Stimulated activated naive B cell treated with anti-CD40 and anti-IgM and Interleukin-4, amounts not matched to agents 10 μg/mL and 1 μg/mL and 100 μg/mL, for 72 hours (primary cell): Measurements from ENCODE around the gene LDLRAD4.
A peak's percentile ranks its signal among the peaks of the same experiment; 100 is the strongest.
"Not testable (repeated sequence)": the region's sequence is repeated elsewhere in the genome, so short reads cannot be mapped to it uniquely, and the experiment has no call there.

Source experiments
- ATAC-seq, 2 donors: fragments of 150-1000 bp; cut with Tn5 transposase; replicated peaks; 2 replicates each; pipeline ENCODE4 v1.10.0; 2021; ENCODE audit warnings: moderate library complexity in 1 of 2
- DNase-seq: peaks from one replicate; pipeline ENCODE4 v3.0.0; 2021
- H3K27ac Mint-ChIP-seq: one replicate; pipeline ENCODE4 v1.8.0; 2022; ENCODE audit warnings: mild to moderate bottlenecking, mixed read lengths
- H3K27me3 Mint-ChIP-seq, 2 donors: one replicate each; pipeline ENCODE4 v1.8.0; 2022; ENCODE audit warnings: mixed read lengths in 2 of 2
- H3K36me3 Mint-ChIP-seq, 2 donors: one replicate each; pipeline ENCODE4 v1.8.0; 2022; ENCODE audit warnings: mixed read lengths in 2 of 2, mild to moderate bottlenecking in 1 of 2
- H3K4me1 Mint-ChIP-seq, 2 donors: one replicate each; pipeline ENCODE4 v1.8.0; 2022; ENCODE audit warnings: mixed read lengths in 2 of 2, mild to moderate bottlenecking in 1 of 2
- H3K4me3 Mint-ChIP-seq, 2 donors: one replicate each; pipeline ENCODE4 v1.8.0; 2022; ENCODE audit warnings: mild to moderate bottlenecking in 2 of 2, mixed read lengths in 2 of 2, moderate library complexity in 1 of 2
- H3K9me3 Mint-ChIP-seq, 2 donors: one replicate each; pipeline ENCODE4 v1.8.0; 2022; ENCODE audit warnings: mixed read lengths in 2 of 2, mild to moderate bottlenecking in 1 of 2

The LDLRAD4 gene

GRCh38 chr18:13474907-13475545 lies 256.5 kb downstream of the LDLRAD4 start:
- H3K36me3 Mint-ChIP-seq, result peaks cover 18 to 50% of the 10 kb centered on the region in 2 donors
- no peak for DNase-seq
- no peak for ATAC-seq
- no peaks in the 10 kb centered on the region for H3K9me3 Mint-ChIP-seq
- no peak overlapping the region for H3K4me3 Mint-ChIP-seq
- peaks cover 5 to 34% of the 10 kb centered on the region in 2 donors for H3K4me1 Mint-ChIP-seq
- no peaks in the 10 kb centered on the region for H3K27me3 Mint-ChIP-seq
- H3K27ac Mint-ChIP-seq, result no peak overlapping the region

GRCh38 chr18:13476312-13476711 lies 257.8 kb downstream of the LDLRAD4 start:
- H3K4me3 Mint-ChIP-seq, H3K9me3 Mint-ChIP-seq, H3K27ac Mint-ChIP-seq, H3K27me3 Mint-ChIP-seq, DNase-seq, ATAC-seq: not testable (repeated sequence)
- peaks cover 12 to 37% of the 10 kb centered on the region in 2 donors for H3K4me1 Mint-ChIP-seq
- peaks cover 18 to 44% of the 10 kb centered on the region in 2 donors for H3K36me3 Mint-ChIP-seq

DNA sequence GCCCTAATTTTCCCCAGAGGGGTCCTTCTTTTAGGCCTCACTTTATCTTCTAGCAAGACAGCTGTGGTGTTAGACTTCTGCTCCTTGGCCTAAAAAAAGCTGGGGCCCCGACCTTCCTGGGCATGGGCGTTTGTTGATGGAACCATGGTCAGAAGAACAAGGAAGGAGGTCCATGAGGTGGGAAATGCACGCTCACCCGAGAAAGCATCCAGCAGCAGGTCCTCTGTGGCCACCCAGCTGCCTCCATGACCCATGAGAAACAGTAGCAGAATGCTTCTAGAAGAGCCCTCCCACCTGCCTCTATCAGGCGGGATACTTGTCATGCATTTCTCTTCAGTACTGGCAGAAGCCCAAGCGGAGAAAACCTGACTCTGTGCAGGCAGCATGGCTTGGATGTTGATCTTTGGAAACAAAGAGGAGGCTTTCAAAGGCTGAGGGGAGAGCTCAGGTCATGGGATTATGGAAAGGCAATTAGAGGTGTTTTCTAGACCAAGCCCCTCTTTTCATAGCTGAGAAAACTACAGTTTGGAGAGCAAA lies 258.7 kb downstream of the LDLRAD4 start:
- Mint-ChIP-seq H3K4me3 (no peak overlapping the region), H3K27me3 (no peaks in the 10 kb centered on the region), H3K9me3 (no peaks in the 10 kb centered on the region), H3K36me3 (peaks cover 18 to 44% of the 10 kb centered on the region in 2 donors), H3K27ac (no peak overlapping the region), H3K4me1 (peaks cover 21 to 41% of the 10 kb centered on the region in 2 donors)
- no peak for DNase-seq
- no peak for ATAC-seq

GRCh38 chr18:13480571-13481255 lies 262.2 kb downstream of the LDLRAD4 start:
- H3K4me3 Mint-ChIP-seq, result no peak overlapping the region
- H3K27me3 Mint-ChIP-seq, result no peaks in the 10 kb centered on the region
- H3K27ac Mint-ChIP-seq, result peak overlapping the region; percentile 14
- ATAC-seq (no peak), DNase-seq (no peak)
- H3K36me3 Mint-ChIP-seq, result peaks cover 8 to 29% of the 10 kb centered on the region in 2 donors
- H3K9me3 Mint-ChIP-seq, result no peaks in the 10 kb centered on the region
- H3K4me1 Mint-ChIP-seq, result peaks cover 27 to 33% of the 10 kb centered on the region in 2 donors

DNA sequence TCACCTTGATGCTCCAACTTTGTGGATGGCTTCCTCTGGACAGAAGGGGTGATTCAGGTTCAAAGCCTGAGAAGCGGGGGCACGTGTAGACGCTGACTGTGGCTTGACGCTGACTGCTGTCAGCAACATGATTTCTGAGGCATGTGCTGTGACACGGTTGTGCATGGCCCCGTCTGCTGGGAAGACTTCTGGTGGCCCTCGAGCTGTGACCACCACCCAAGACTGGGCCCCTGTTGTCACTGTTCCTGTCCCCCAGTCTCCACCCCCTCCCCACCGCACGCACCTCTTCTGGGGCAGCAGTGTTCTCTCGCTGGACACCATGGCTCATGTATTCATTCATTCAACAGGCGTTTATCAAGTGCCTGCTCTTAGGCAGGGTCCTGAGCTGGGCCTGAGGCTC lies 262.8 kb downstream of the LDLRAD4 start:
- Mint-ChIP-seq H3K27me3 (no peaks in the 10 kb centered on the region), H3K4me1 (peaks cover 27 to 30% of the 10 kb centered on the region in 2 donors), H3K4me3 (peak overlapping the region; percentile 75 to 80), H3K9me3 (no peaks in the 10 kb centered on the region), H3K27ac (peak overlapping the region; percentile 96), H3K36me3 (peaks cover 4 to 25% of the 10 kb centered on the region in 2 donors)
- no peak for ATAC-seq
- DNase-seq, result no peak

DNA sequence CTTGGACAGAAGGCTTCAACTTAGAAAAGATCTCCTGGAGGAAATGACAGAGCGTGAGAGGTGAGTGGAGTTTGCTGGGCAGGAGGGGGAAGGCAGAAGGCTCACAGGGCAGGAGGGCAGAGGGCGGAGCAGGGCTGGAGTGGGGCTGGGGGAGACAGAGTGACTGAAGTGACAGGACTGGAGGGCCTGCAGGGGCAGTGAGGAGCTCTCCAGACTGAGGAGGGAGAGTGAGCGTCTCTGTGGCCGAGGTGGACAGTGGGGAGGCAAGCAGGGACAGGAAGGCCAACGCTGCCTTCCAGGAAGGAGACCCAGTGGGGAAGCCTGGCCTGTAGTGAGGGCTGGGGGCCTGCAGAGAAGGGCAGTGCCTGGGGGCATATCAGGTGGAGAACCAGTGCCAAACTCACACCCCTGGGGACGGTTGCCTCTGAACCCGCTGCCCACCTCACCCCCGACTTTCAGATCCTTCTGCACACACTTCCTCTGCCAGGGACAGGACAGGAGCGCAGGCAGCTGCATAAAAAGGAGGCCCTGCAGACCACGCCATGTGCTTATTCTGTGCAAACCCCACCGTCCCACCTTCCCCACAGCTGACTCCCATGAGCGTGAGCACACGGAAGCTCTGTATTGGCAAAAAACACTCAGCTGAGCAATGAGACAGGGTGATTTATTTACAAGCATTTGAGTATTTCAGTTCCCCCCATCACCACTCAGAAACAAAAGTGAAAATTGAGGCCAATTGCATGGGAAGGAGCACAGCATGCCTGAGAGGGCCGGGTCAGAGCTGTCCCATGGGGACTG lies 263.5 kb downstream of the LDLRAD4 start:
- peaks cover 4 to 22% of the 10 kb centered on the region in 2 donors for H3K36me3 Mint-ChIP-seq
- ATAC-seq (peak; percentile 94 to 96), DNase-seq (peak; percentile 37)
- no peaks in the 10 kb centered on the region for H3K27me3 Mint-ChIP-seq
- H3K4me1 Mint-ChIP-seq, result peaks cover 27 to 30% of the 10 kb centered on the region in 2 donors
- H3K9me3 Mint-ChIP-seq, result no peaks in the 10 kb centered on the region
- peak overlapping the region; percentile 75 to 80 for H3K4me3 Mint-ChIP-seq
- peak overlapping the region; percentile 96 for H3K27ac Mint-ChIP-seq

- Mint-ChIP-seq H3K4me3 (peak overlapping the region; percentile 75 to 80), H3K4me1 (peaks cover 27 to 30% of the 10 kb centered on the region in 2 donors), H3K36me3 (peaks cover 4 to 17% of the 10 kb centered on the region in 2 donors), H3K27me3 (no peaks in the 10 kb centered on the region), H3K9me3 (no peaks in the 10 kb centered on the region), H3K27ac (peak overlapping the region; percentile 96)
- ATAC-seq, result no peak
- no peak for DNase-seq
These were observed 264.0 kb downstream of the LDLRAD4 start for GRCh38 chr18:13482618-13482945.

DNA sequence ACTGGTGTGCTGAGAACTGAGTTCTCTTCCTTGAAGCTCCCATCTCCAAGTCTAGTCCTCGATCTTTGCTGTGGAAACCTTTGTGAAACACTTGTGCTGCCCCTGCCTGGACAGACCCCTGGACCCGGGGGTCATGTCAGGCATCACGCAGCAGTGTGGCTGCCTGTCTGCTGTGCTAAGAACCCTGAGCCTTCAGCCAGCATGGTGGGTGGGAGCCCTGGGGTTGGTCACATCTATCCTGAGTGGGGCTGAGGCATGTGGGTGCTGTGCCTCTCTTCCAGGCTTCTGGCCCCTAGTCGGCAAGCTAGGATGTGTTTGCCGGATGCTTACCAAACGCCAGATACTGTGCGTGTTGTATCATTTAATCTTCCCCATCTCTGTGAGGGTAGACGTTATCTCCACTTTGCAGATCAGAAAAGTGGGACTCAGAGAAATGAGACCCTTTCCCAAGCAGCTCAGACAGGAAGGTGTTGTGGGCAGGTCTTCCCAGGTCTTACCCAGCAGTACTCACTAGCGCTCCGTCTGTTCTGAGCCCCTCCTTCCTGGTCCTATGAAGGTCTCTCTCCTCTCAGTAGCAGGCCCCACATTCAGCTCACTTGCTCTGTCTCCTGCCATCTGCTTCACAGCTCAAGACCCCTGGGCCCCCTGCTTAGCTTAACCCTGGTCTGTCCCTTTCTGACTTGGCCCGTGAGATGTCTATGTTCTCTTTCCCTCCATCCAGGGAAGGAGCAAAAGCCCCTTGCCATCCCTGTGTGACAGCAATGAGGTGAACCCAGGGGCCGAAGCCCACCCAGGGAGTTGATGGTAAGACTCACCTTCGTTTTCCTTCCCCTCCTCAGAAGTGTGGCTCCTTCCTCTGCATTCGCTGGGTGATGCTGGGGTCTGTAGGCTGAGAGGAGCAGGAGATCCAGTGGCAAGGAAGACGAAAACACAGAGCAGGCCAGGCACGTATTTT lies 265.0 kb downstream of the LDLRAD4 start:
- DNase-seq, result no peak
- peaks cover 27 to 30% of the 10 kb centered on the region in 2 donors for H3K4me1 Mint-ChIP-seq
- H3K9me3 Mint-ChIP-seq, result no peaks in the 10 kb centered on the region
- no peak overlapping the region for H3K27ac Mint-ChIP-seq
- no peak for ATAC-seq
- H3K4me3 Mint-ChIP-seq, result no peak overlapping the region
- peaks cover 5 to 9% of the 10 kb centered on the region in 2 donors for H3K36me3 Mint-ChIP-seq
- no peaks in the 10 kb centered on the region for H3K27me3 Mint-ChIP-seq

GRCh38 chr18:13485182-13485581 lies 266.6 kb downstream of the LDLRAD4 start:
- no peak for ATAC-seq
- DNase-seq, result no peak
- Mint-ChIP-seq H3K4me1 (peaks cover 25 to 26% of the 10 kb centered on the region in 2 donors), H3K27ac (no peak overlapping the region), H3K4me3 (no peak overlapping the region), H3K9me3 (no peaks in the 10 kb centered on the region), H3K36me3 (peaks cover 9 to 10% of the 10 kb centered on the region in 2 donors), H3K27me3 (no peaks in the 10 kb centered on the region)

DNA sequence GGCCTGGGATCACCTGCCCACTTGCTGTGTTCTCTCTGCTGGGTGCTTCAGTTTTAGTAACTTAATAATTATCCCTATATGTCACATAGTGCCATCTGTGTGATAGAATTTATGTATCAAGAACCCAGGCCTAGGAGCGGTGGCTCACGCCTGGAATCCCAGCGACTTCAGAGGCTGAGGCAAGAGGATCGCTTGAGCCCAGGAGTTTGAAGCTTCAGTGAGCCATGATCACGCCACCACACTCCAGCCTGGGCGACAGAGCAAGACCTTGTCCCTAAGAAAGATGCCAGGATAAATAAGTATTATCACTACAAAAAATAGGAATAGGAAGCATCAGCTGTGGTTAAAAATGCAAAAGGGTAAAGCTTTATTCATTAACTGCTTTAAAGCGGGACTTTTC lies 267.0 kb downstream of the LDLRAD4 start:
- ATAC-seq (no peak), DNase-seq (no peak)
- Mint-ChIP-seq H3K4me1 (peaks cover 22% of the 10 kb centered on the region in 2 donors), H3K4me3 (no peak overlapping the region), H3K9me3 (no peaks in the 10 kb centered on the region), H3K27me3 (no peaks in the 10 kb centered on the region), H3K36me3 (peaks cover 9 to 10% of the 10 kb centered on the region in 2 donors), H3K27ac (peak overlapping the region; percentile 20)

GRCh38 chr18:13486284-13486683 lies 267.7 kb downstream of the LDLRAD4 start:
- no peaks in the 10 kb centered on the region for H3K9me3 Mint-ChIP-seq
- ATAC-seq (no peak), DNase-seq (no peak)
- H3K4me1 Mint-ChIP-seq, result peaks cover 15% of the 10 kb centered on the region in 2 donors
- no peak overlapping the region for H3K4me3 Mint-ChIP-seq
- H3K27ac Mint-ChIP-seq, result no peak overlapping the region
- no peaks in the 10 kb centered on the region for H3K27me3 Mint-ChIP-seq
- H3K36me3 Mint-ChIP-seq, result peaks cover 9 to 12% of the 10 kb centered on the region in 2 donors

DNA sequence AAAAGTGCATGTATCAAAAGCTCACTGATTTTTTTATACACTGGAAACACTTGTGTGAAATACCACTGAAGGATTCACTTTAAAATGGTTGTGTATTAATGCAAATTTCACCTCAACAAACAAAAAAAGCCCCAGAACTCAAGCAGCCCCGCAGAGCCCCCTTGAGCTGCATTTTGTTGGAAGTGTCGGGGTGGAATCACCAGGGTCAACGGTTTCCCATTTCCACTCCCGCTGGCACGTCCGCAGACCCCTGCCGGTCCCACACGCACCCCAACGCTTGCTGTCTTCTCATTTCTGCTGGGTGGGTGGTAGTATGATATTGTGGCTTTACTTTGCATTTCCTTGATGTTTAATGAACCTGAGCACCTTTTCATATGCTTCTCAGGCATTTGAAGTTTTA lies 268.1 kb downstream of the LDLRAD4 start:
- ATAC-seq (no peak), DNase-seq (no peak)
- no peak overlapping the region for H3K27ac Mint-ChIP-seq

GRCh38 chr18:13487237-13487636 lies 268.7 kb downstream of the LDLRAD4 start:
- Mint-ChIP-seq H3K4me3 (no peak overlapping the region), H3K4me1 (peaks cover 6% of the 10 kb centered on the region in 2 donors), H3K9me3 (no peaks in the 10 kb centered on the region), H3K27me3 (no peaks in the 10 kb centered on the region), H3K36me3 (peaks cover 9 to 19% of the 10 kb centered on the region in 2 donors), H3K27ac (peak overlapping the region; percentile 54)
- DNase-seq (no peak), ATAC-seq (no peak)

More for the DNA sequence above, 268.1 kb downstream of the LDLRAD4 start:
- Mint-ChIP-seq H3K36me3 (peaks cover 9 to 15% of the 10 kb centered on the region in 2 donors), H3K4me1 (peaks cover 11% of the 10 kb centered on the region in 2 donors), H3K4me3 (no peak overlapping the region), H3K27me3 (no peaks in the 10 kb centered on the region), H3K9me3 (no peaks in the 10 kb centered on the region)
